Measurements from ENCODE around the gene TAF13. TPM values are rescaled to one million over a fixed set of nuclear protein-coding genes. Genes with fewer than 3 reads are reported as not detected.

Gene TAF13, protein sequence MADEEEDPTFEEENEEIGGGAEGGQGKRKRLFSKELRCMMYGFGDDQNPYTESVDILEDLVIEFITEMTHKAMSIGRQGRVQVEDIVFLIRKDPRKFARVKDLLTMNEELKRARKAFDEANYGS
- total RNA-seq = 61.8 TPM
- long read RNA-seq, partial matches to known transcripts = 0 of 1 reads
- long read RNA-seq, other reads (novel, unspliced or antisense) = 1 of 1 reads

- peak; percentile 100 for ATAC-seq
- intact Hi-C loops (cut with DNase I) = no loop called here
- peak; percentile 98 for DNase-seq (ENCODE audit: missing footprints)
These were observed at the start of gene TAF13 for GRCh38 chr1:109075531-109076490. Gene TAF13 (minus strand): TSS chr1:109076003. CDS start chr1:109075947, 56 bp downstream.

- ATAC-seq (no peak), DNase-seq (ENCODE audit: missing footprints) (no peak)
- intact Hi-C loops (cut with DNase I) = no loop called here
These were observed 44.6 kb upstream of the TAF13 start for GRCh38 chr1:109120356-109120755.

GRCh38 chr1:109118089-109118488 lies 42.3 kb upstream of the TAF13 start:
- intact Hi-C loops (cut with DNase I) = no loop called here
- DNase-seq (ENCODE audit: missing footprints) (no peak), ATAC-seq (no peak)

GRCh38 chr1:109116286-109116685 lies 40.5 kb upstream of the TAF13 start:
- intact Hi-C loops (cut with DNase I) = no loop called here
- no peak for ATAC-seq
- no peak for DNase-seq (ENCODE audit: missing footprints)

DNA sequence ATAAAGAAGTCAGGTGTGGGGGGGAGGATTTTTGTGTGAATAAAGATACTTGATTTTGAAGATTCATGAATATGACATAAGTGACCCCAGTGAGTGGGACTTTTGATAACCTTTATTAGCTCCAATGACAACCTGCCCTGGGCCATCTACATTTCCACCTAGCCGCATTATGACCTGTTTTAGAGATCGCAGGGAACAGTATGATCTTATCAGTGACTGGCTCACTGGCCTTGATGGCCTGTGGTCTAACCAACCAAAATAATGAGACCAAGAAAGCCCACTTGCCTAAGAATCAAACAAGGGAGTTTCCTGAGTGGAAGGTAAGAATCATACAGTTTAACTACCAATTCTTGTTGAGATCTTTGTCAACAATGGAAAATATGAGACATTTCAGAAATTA lies 39.9 kb upstream of the TAF13 start:
- intact Hi-C loops (cut with DNase I) = no loop called here
- DNase-seq (ENCODE audit: missing footprints) (no peak), ATAC-seq (no peak)

DNA sequence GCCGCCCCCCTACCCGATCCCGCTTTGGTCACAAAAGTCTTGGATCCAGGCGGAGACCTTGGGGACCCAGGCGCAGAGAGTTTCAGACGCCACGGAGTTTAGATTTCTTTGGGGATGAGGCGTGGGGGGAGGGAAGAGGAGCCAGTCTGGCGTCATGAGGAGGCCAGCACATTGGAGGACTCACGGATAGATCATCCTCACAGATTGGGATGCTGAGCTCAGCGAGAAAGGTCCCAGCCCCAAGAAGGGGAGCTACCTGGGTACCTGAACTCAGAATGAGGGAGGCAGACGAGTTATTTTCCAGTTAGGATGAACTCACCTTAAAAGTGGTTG lies 38.5 kb upstream of the TAF13 start:
- intact Hi-C loops (cut with DNase I) = loop anchor here (5.0 kb wide), 2 partner anchors 72 to 152 kb away; partner anchors contain the start of genes CLCC1 and WDR47
- ATAC-seq = no peak
- DNase-seq (ENCODE audit: missing footprints) = no peak

DNA sequence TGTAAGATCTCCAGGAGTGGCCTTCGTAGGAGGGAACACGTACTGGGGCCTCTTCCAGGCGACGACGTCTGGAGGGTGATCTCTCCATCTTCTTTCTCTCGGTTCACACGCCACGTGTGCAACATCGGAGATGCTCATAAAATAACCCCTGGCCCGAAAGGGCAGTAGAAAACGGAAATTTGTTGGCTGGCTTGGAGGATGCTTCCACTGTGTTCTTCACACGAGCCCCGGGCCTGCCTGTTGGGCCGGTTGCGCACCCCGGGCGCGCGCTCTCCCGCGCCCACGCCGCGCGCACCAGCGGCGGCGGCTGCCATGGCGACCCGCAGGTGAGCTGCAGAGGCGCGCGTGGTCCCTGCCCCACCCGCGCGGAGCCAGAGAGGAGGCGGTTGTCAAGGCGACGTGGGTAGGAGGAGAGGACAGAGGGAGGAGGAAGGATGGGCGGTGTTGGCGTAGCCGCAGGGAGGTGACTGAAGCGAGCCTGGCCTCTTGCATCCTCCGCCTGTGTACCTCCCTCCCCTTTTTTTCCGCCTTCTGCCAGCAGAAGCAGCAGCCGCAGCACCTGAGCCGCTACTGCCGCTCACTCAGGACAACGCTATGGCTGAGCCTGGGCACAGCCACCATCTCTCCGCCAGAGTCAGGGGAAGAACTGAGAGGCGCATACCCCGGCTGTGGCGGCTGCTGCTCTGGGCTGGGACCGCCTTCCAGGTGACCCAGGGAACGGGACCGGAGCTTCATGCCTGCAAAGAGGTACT lies 38.0 kb upstream of the TAF13 start, which contains the start of gene ELAPOR1:
Gene ELAPOR1 (plus strand): TSS at position 526 of the 752 bp plus-strand sequence. CDS start 69 bp downstream, at position 595.
- ATAC-seq = no peak
- peak; percentile 78 for DNase-seq (ENCODE audit: missing footprints)
- intact Hi-C loops (cut with DNase I) = loop anchor here (5.0 kb wide), 2 partner anchors 71 to 151 kb away; partner anchors contain the start of genes CLCC1 and WDR47

GRCh38 chr1:109112652-109113285 lies 37.0 kb upstream of the TAF13 start:
- DNase-seq (ENCODE audit: missing footprints) (peak; percentile 97), ATAC-seq (peak; percentile 96)
- intact Hi-C loops (cut with DNase I) = loop anchor here (1.0 to 5.0 kb wide), 3 partner anchors 23 to 150 kb away; partner anchors contain the start of genes CLCC1 and WDR47

DNA sequence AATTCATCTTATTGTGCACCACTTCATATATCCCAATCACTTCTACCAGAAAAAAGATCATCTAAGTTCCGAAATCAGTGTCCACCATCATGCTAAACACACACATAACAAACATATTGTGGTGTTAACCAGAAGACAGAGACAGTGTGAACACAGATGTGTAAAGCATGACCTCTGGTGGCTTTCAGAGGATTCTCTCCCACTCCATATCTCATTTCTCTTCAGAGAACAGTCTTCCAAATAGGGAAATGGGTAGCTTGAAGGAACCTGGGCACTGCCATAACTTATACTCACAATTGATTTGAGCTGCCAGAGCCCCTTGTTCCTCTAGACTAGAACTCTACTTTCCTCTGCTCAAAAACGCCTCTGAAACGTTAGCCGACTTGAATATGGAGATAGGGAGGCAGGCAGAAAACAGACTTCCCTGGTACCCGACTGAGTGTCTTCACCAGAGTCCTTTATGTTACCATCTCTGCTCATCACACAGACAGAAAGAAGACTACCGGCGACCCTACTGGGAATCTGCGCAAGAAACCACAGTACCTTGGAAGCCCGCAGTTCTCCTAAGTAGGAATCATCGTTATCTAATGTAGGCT lies 36.4 kb upstream of the TAF13 start:
- peak; percentile 60 for ATAC-seq
- DNase-seq (ENCODE audit: missing footprints) = no peak
- intact Hi-C loops (cut with DNase I) = loop anchor here (1.0 to 5.0 kb wide), 3 partner anchors 23 to 150 kb away; partner anchors contain the start of genes CLCC1 and WDR47

DNA sequence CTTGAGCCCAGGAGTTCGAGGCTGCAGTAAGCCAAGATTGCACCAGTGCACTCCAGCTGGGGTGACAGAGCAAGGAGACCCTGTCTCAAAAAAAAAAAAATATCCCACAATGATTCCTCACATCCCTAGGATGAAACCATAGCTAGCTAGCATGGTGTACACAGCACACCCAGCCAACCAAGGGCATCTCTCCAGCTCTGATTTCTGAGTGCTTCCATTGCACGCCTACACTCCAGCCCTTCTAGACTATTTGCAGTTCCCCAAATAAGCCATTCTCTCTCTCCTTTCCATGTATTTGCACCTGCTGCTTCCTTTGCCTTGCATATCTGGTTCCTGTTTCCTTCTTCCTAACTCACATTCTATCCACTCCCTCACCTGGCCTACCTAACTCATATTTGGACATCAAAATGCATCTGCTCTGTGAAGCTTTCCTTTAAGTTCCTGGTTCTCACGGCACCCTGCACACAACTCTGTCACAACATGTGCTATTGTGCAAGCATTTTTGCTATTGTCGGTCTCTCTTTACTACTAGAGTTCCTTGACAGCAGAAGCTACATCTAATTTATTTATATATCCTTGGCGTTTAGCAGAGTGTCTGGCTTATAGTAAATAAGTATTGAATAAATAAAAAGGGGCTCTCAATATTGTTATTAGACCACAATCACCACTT lies 35.7 kb upstream of the TAF13 start:
- DNase-seq (ENCODE audit: missing footprints) (no peak), ATAC-seq (no peak)
- intact Hi-C loops (cut with DNase I) = loop anchor here (1.0 to 5.0 kb wide), 3 partner anchors 22 to 149 kb away; partner anchors contain the start of genes CLCC1 and WDR47

DNA sequence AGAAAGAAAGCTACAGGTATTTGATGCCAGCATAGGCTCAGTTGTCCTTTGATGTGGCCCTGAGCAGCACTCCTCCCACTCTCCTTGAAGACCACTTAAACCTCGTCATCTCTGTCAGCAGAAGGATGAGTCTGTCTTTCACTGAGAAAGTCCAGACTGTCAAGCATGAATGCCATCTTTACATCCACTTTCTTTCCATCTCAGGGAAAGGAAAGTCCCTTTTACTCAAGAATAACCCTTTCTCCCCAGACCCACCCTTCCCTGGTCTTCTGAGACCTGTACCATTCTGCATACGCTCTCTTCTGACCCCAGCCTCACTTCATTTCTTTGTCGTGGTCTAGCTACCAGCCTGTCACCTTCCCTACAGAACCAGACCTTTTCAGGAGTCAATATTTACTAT lies 34.1 kb upstream of the TAF13 start:
- intact Hi-C loops (cut with DNase I) = loop anchor here (5.0 kb wide), 2 partner anchors 68 to 148 kb away; partner anchors contain the start of genes CLCC1 and WDR47
- DNase-seq (ENCODE audit: missing footprints) = no peak
- no peak for ATAC-seq

- intact Hi-C loops (cut with DNase I) = no loop called here
- DNase-seq (ENCODE audit: missing footprints) (no peak), ATAC-seq (no peak)
These were observed 32.0 kb upstream of the TAF13 start for GRCh38 chr1:109107785-109108184.

DNA sequence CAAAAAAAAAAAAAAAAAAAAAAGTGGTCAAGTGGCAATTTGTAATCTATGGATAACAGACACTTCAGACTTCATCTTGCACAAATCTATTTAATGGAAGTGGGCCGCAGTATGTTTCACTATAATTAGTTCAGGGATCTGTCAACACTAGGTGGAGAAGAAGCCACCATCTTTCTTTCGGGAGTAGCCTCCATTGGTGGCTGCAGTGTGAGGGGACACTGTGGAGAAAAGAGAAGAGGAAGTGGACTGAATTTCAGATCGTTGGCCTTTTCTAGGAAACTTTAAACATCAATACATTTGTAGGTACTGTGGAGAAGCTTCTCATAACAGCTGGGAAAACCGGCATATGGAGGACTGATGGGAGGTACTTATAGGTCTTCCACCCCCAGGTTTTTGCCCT lies 30.1 kb upstream of the TAF13 start:
- intact Hi-C loops (cut with DNase I) = no loop called here
- no peak for DNase-seq (ENCODE audit: missing footprints)

DNA sequence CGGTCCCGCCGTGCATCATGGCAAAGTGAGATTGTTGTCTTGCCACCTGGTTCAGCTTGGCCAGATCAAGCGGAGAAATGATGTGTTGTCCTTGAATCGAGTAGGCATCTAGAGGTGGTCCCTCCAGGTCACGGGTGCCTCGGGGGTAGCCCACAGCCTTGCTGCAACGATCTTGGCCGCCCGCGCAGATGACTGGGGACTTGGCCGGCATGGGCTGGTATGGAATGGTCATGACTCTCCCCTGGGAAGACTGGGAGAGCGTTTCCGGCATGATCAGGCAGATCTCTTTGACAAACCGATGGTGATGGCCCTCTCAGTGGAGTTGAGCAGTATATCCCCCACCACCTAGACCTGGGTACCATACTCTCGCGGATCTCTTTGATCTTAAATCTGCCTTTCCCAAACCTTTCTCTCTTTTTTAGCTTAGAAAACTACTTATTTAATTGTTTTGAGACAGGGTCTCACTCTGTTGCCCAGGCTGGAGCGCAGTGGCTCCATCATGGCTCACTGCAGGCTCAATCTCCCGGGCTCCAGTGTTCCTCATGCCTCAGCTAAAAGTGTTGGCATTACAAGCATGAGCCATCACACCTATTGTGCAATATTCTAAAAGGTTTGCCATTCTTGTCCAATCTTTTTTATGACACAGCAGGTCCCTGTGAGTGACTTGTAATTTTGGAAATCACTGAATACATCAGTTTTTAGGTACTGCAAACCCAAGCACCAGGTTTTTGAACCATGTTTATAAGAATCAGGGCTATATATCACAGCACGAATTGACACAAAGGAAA lies 28.8 kb upstream of the TAF13 start:
- intact Hi-C loops (cut with DNase I) = no loop called here
- DNase-seq (ENCODE audit: missing footprints) (no peak), ATAC-seq (no peak)

More for the DNA sequence above, 30.1 kb upstream of the TAF13 start:
- ATAC-seq = no peak

GRCh38 chr1:109099938-109100773 lies 24.4 kb upstream of the TAF13 start:
- intact Hi-C loops (cut with DNase I) = loop anchor here (1.0 to 2.0 kb wide), 2 partner anchors 10 to 115 kb away; partner anchors contain the start of gene TMEM167B
- DNase-seq (ENCODE audit: missing footprints) (peak; percentile 98), ATAC-seq (peak; percentile 99)

GRCh38 chr1:109096120-109096519 lies 20.3 kb upstream of the TAF13 start:
- intact Hi-C loops (cut with DNase I) = no loop called here
- DNase-seq (ENCODE audit: missing footprints) (no peak), ATAC-seq (no peak)
